MCF 10A (cell line): ENCODE results near the gene COPS2. TPM values are rescaled to one million over a fixed set of nuclear protein-coding genes. Genes with fewer than 3 reads are reported as not detected.

Source experiments
- BruUV-seq: library from RNA; stranded (reverse); fragments of 400-500 nt; replicated peaks from 2 replicates; lab custom pipeline; 2021; lab: Mats Ljungman, UMichigan
- CTCF ChIA-PET: fragments of 300-600 bp; sonication (Branson Sonifier 250); formaldehyde crosslinking; extraction: SDS; loops from one replicate; lab custom pipeline; 2021; ENCODE audit warnings: antibody characterized with exemption, inconsistent platforms; lab: Yijun Ruan, JAX
- POLR2A ChIA-PET: fragments of 300-600, 350-650 bp; sonication (Branson Sonifier 250); formaldehyde crosslinking; extraction: SDS; loops from one replicate; lab custom pipeline; 2020; ENCODE audit warnings: antibody characterized with exemption, inconsistent platforms; lab: Yijun Ruan, JAX
- DNase-seq: peaks from one replicate; pipeline ENCODE4 v3.0.0-alpha.2; 2018; ENCODE audit not compliant: unreplicated experiment
- H3K27ac Mint-ChIP-seq: one replicate; pipeline ENCODE4 v1.8.0; 2022; ENCODE audit warnings: mild to moderate bottlenecking, low read depth, mixed read lengths; ENCODE audit not compliant: unreplicated experiment
- H3K27me3 Mint-ChIP-seq: one replicate; pipeline ENCODE4 v1.8.0; 2022; ENCODE audit warnings: mixed read lengths; ENCODE audit not compliant: insufficient read depth, unreplicated experiment
- H3K36me3 Mint-ChIP-seq: one replicate; pipeline ENCODE4 v1.8.0; 2022; ENCODE audit warnings: mild to moderate bottlenecking, moderate library complexity, mixed read lengths; ENCODE audit not compliant: insufficient read depth, unreplicated experiment
- H3K4me1 Mint-ChIP-seq: one replicate; pipeline ENCODE4 v1.8.0; 2022; ENCODE audit warnings: mixed read lengths; ENCODE audit not compliant: insufficient read depth, unreplicated experiment
- H3K4me3 Mint-ChIP-seq: one replicate; pipeline ENCODE4 v1.8.0; 2022; ENCODE audit warnings: mild to moderate bottlenecking, moderate library complexity, mixed read lengths; ENCODE audit not compliant: unreplicated experiment
- H3K9me3 Mint-ChIP-seq: one replicate; pipeline ENCODE4 v1.8.0; 2022; ENCODE audit warnings: mixed read lengths; ENCODE audit not compliant: unreplicated experiment
- CTCF ChIP-seq: fragments of 200-600 bp; IDR thresholded peaks from one replicate; pipeline ENCODE4 v1.8.0; 2022; ENCODE audit warnings: antibody characterized with exemption, mild to moderate bottlenecking; ENCODE audit not compliant: unreplicated experiment
- intact Hi-C: fragments of 100-400 bp; cut with micrococcal nuclease; formaldehyde crosslinking; loops from 2 replicates; pipeline ENCODE4 v1.14.1; 2022
- total RNA-seq: library from RNA; stranded (reverse); gene quantifications from 2 replicates; pipeline ENCODE4 v1.2.3, GENCODE V29; 2022

COPS2 gene
- total RNA-seq, 1 experiment from 2014 or later: 123 TPM

DNA sequence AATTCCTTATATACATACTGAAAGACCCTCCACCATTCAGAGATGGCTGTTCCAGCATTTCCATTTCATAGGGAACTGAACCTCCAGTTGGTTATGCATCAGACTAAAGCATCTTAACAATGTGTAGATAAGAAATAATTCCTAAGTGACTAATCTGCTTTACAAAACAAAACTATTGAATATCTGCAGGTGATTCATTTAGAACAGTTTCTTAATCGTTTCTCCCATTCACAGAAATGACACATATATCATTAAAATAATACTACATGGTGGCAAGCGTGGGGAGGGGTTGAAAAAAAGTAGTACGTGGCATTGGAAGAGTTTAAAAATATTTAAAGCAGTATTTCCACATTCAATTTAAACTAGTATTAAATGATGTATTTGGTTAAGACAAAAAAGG, 19.5 kb downstream of the COPS2 start:
- Mint-ChIP-seq H3K9me3 (no peaks in the 10 kb centered on the region), H3K27me3 (no peaks in the 10 kb centered on the region), H3K4me1 (peaks cover 6% of the 10 kb centered on the region), H3K36me3 (peaks cover 85% of the 10 kb centered on the region), H3K27ac (no peak overlapping the region), H3K4me3 (no peak overlapping the region)
- ChIA-PET POLR2A (no interaction called here), CTCF (interaction anchor here (3.7 kb wide), 1 partner anchor 11 kb away, joined by 20 read pairs; no protein-coding TSS in a partner anchor)
- no TSS peak for BruUV-seq
- DNase-seq: peak; percentile 25
- intact Hi-C loops: loop anchor here (1.0 kb wide), 1 partner anchor 34 kb away; the partner anchor contains the start of gene GALK2
- TF ChIP-seq CTCF: no peak

DNA sequence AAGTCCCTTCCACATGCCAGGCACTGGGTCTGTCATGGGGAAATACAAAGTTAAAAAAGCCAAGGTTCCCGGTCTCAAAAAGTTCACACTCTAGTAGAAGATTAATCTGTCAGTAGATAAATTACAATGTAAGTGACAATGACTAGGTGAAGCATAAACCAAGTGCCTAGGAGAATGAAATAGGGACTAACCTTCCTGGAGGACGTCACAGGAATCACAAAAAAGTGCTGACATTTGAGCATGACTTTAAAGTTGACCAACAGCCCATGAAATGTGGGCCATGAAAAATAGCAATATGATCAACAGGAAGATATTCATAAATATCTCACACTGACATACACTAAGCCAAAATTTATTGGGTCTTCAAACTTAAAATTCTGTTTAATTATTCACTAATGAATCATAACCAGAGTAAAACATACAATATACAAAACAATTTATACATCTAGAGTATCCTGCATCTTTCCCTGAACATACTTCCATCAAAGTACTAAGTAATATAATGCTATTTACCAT, 20.0 kb downstream of the COPS2 start:
- intact Hi-C loops: no loop called here
- H3K27me3 Mint-ChIP-seq: no peaks in the 10 kb centered on the region
- no peak for TF ChIP-seq CTCF
- CTCF ChIA-PET: interaction anchor here (1.1 kb wide), 1 partner anchor 10 kb away, joined by 4 read pairs; no protein-coding TSS in a partner anchor
- H3K27ac Mint-ChIP-seq: no peak overlapping the region
- POLR2A ChIA-PET: no interaction called here
- peaks cover 6% of the 10 kb centered on the region for H3K4me1 Mint-ChIP-seq
- peaks cover 83% of the 10 kb centered on the region for H3K36me3 Mint-ChIP-seq
- no peak for DNase-seq
- no peak overlapping the region for H3K4me3 Mint-ChIP-seq
- no peaks in the 10 kb centered on the region for H3K9me3 Mint-ChIP-seq
- no TSS peak for BruUV-seq

DNA sequence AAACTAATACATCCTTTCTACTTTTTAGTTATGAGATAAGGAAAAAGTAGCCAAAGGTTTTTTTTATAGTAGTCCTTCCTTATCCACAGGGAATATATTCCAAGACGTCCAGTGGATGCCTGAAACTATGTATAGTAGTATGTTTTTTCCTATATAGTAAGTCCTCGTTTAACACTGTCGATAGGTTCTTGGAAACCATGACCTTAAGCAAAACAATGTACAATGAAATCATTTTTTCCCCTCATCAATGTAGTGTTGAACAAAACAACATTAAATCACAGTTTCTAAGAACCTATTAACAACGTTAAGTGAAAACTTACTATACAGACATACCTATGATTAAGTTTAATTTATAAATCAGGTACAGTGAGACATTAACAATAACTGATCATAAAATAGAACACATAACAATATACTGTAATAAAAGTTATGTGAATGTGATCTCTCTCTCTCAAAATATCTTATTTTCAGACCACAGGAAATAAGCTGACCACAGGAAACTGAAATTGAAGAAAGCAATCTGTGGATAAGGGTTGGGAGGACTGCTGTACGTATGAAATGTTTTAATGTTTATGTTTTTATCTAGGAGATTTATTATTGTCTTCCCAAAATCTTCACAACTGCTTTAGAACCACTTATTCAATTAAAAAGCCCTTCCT, 20.6 kb downstream of the COPS2 start:
- no peak overlapping the region for H3K4me3 Mint-ChIP-seq
- no peak overlapping the region for H3K27ac Mint-ChIP-seq
- BruUV-seq: no TSS peak
- H3K36me3 Mint-ChIP-seq: peaks cover 83% of the 10 kb centered on the region
- POLR2A ChIA-PET: interaction anchor here (1.4 kb wide), 1 partner anchor 21 kb away, joined by 3 read pairs; the partner anchor contains the start of gene COPS2
- peaks cover 6% of the 10 kb centered on the region for H3K4me1 Mint-ChIP-seq
- intact Hi-C loops: no loop called here
- no peaks in the 10 kb centered on the region for H3K9me3 Mint-ChIP-seq
- no peak for TF ChIP-seq CTCF
- no peaks in the 10 kb centered on the region for H3K27me3 Mint-ChIP-seq
- CTCF ChIA-PET: interaction anchor here (0.7 to 1.1 kb wide), 2 partner anchors 9 to 873 kb away, joined by 4 read pairs; no protein-coding TSS in a partner anchor
- no peak for DNase-seq

- Mint-ChIP-seq H3K4me1 (peaks cover 6% of the 10 kb centered on the region), H3K4me3 (no peak overlapping the region), H3K9me3 (no peaks in the 10 kb centered on the region), H3K27me3 (no peaks in the 10 kb centered on the region), H3K36me3 (peaks cover 88% of the 10 kb centered on the region), H3K27ac (no peak overlapping the region)
- ChIA-PET CTCF (interaction anchor here (1.1 kb wide), 1 partner anchor 165 kb away, joined by 3 read pairs; no protein-coding TSS in a partner anchor), POLR2A (interaction anchor here (0.7 to 0.8 kb wide), 2 partner anchors 10 to 252 kb away, joined by 3 to 5 read pairs; no protein-coding TSS in a partner anchor)
- intact Hi-C loops: no loop called here
- no TSS peak for BruUV-seq
- DNase-seq: no peak
- TF ChIP-seq CTCF: no peak
Observed at GRCh38 chr15:49131403-49131802, 24.0 kb downstream of the COPS2 start.
